ENCODE results near the gene CCDC92. TPM values are rescaled to one million over a fixed set of nuclear protein-coding genes. Genes with fewer than 3 reads are reported as not detected.

The CCDC92 gene
- total and polyA plus RNA-seq, 2 of the 8 experiments (the other 6 are each of a cell fraction or from before 2014, with no cell fraction given), result 0.43 to 0.51 TPM

- TF ChIP-seq CTCF (IDR thresholded peaks at IDR 0.05; ENCODE audit: control extremely low read depth in 1 of 3, insufficient read depth in 1 of 3, low read depth in 1 of 3, low read length in 3 of 3) (no peak), RBBP5 (IDR thresholded peaks at IDR 0.05; ENCODE audit: borderline replicate concordance, low read depth, low read length) (no peak), KDM1A (IDR thresholded peaks at IDR 0.05; ENCODE audit: borderline replicate concordance, low read length) (no peak), POLR2A (IDR thresholded peaks at IDR 0.05; ENCODE audit: control extremely low read depth in 1 of 2, low read depth in 2 of 2, low read length in 2 of 2) (no peak)
Measured at GRCh38 chr12:124020514-124020949, 47.9 kb upstream of the CCDC92 start (continued).
